Erythroblast (primary cell): Measurements from ENCODE around the gene SERPINH1.

Source experiments
- GATA1 ChIP-seq: IDR thresholded peaks from 2 replicates; pipeline ENCODE4 v1.6.1; 2011; ENCODE audit warnings: low read depth, mild to moderate bottlenecking, control low read depth, low read length, moderate library complexity
- POLR2A ChIP-seq: IDR thresholded peaks from 2 replicates; pipeline ENCODE4 v1.6.1; 2011; ENCODE audit warnings: mild to moderate bottlenecking, low read length

GRCh38 chr11:75558939-75559843, 2.9 kb upstream of the SERPINH1 start:
- TF ChIP-seq POLR2A (no peak), GATA1 (no peak)
